SK-N-SH (cell line): Measurements from ENCODE around the gene TASOR2. TPM values are rescaled to one million over a fixed set of nuclear protein-coding genes. Genes with fewer than 3 reads are reported as not detected.

Experiments
- CTCF ChIA-PET: fragments of 300-600, 350-600 bp; formaldehyde crosslinking; extraction: SDS; loops from one replicate; lab custom pipeline; 2021; lab: Yijun Ruan, JAX
- POLR2A ChIA-PET: fragments of 350-600 bp; sonication (Branson Sonifier 250); formaldehyde crosslinking; extraction: SDS; loops from one replicate; lab custom pipeline; 2020; ENCODE audit warnings: antibody characterized with exemption, inconsistent platforms; lab: Yijun Ruan, JAX
- DNase-seq: peaks from one replicate; pipeline ENCODE4 v3.0.0; 2012
- H2AFZ ChIP-seq: fragments of 200-600 bp; sonication (generic); 2 replicates; pipeline ENCODE4 v1.8.1; 2016; ENCODE audit warnings: antibody characterized with exemption, mild to moderate bottlenecking, low read depth
- H3F3A ChIP-seq: fragments of 200-600 bp; sonication (generic); replicated peaks from 2 replicates; pipeline ENCODE3; 2016; ENCODE audit warnings: antibody characterized with exemption, mild to moderate bottlenecking; ENCODE audit not compliant: insufficient read depth
- H3K27ac ChIP-seq, 2 experiments: fragments of 200-500 bp in 1 of 2; fragments of 200-600 bp in 1 of 2; sonication (Bioruptor generic) in 1 of 2; sonication (generic), shearing (Covaris generic) in 1 of 2; 2 replicates each; pipeline versions ENCODE4 v1.5.1 to v1.6.1; 2014 to 2016; ENCODE audit warnings: low read depth in 2 of 2, inconsistent platforms in 1 of 2, low read length in 1 of 2, mild to moderate bottlenecking in 1 of 2, mixed read lengths in 1 of 2
- H3K27me3 ChIP-seq: fragments of 200-600 bp; sonication (generic), shearing (Covaris generic); 2 replicates; pipeline ENCODE4 v1.6.1; 2016; ENCODE audit warnings: mixed run types; ENCODE audit not compliant: insufficient read depth
- H3K36me3 ChIP-seq, 2 experiments: fragments of 200-500 bp in 1 of 2; fragments of 200-600 bp in 1 of 2; sonication (Bioruptor generic) in 1 of 2; sonication (generic) in 1 of 2; replicated peaks in 1 of 2; 2 replicates each; pipeline versions ENCODE3 to v1.5.1; 2014 to 2016; ENCODE audit warnings: low read length in 1 of 2, mild to moderate bottlenecking in 1 of 2; ENCODE audit not compliant: insufficient read depth in 2 of 2, control insufficient read depth in 1 of 2
- H3K4me1 ChIP-seq, 2 experiments: fragments of 200-500 bp in 1 of 2; fragments of 200-600 bp in 1 of 2; sonication (Bioruptor generic) in 1 of 2; sonication (generic), shearing (Covaris generic) in 1 of 2; 2 replicates each; pipeline versions ENCODE4 v1.5.1 to v1.6.1; 2014 to 2016; ENCODE audit warnings: low read depth in 1 of 2, low read length in 1 of 2, mixed run types in 1 of 2; ENCODE audit not compliant: insufficient read depth in 2 of 2, control insufficient read depth in 1 of 2
- H3K4me2 ChIP-seq: fragments of 200-600 bp; sonication (generic), shearing (Covaris generic); 2 replicates; pipeline ENCODE4 v1.6.1; 2017; ENCODE audit warnings: mixed run types
- H3K4me3 ChIP-seq, 2 experiments: fragments of 200-500 bp in 1 of 2; fragments of 200-600 bp in 1 of 2; sonication (Bioruptor generic) in 1 of 2; sonication (generic), shearing (Covaris generic) in 1 of 2; 2 replicates each; pipeline versions ENCODE4 v1.5.1 to v1.8.1; 2014 to 2016; ENCODE audit warnings: low read depth in 2 of 2, inconsistent platforms in 1 of 2, low read length in 1 of 2, mild to moderate bottlenecking in 1 of 2, mixed read lengths in 1 of 2, moderate library complexity in 1 of 2
- H3K79me2 ChIP-seq: fragments of 200-600 bp; sonication (generic); 2 replicates; pipeline ENCODE4 v1.8.1; 2017; ENCODE audit warnings: mild to moderate bottlenecking; ENCODE audit not compliant: insufficient read depth
- H3K9ac ChIP-seq: fragments of 200-600 bp; sonication (generic); 2 replicates; pipeline ENCODE4 v1.6.1; 2017; ENCODE audit warnings: mixed run types
- H3K9me2 ChIP-seq: fragments of 200-600 bp; sonication (generic); 2 replicates; pipeline ENCODE4 v1.6.1; 2017; ENCODE audit warnings: mixed run types
- H3K9me3 ChIP-seq: fragments of 200-600 bp; sonication (generic); 2 replicates; pipeline ENCODE4 v1.6.1; 2017; ENCODE audit warnings: mixed run types, mild to moderate bottlenecking, moderate library complexity
- H4K20me1 ChIP-seq: fragments of 200-600 bp; sonication (generic); 2 replicates; pipeline ENCODE4 v1.6.1; 2017; ENCODE audit warnings: mild to moderate bottlenecking, mixed run types; ENCODE audit not compliant: insufficient read depth
- CHD2 ChIP-seq: fragments of 150-350 bp; IDR thresholded peaks from 2 replicates; pipeline ENCODE4 v1.6.1; 2018; ENCODE audit warnings: low read length; ENCODE audit not compliant: partially characterized antibody
- EZH2phosphoT487 ChIP-seq: fragments of 200-600 bp; sonication (generic); IDR thresholded peaks from 2 replicates; pipeline ENCODE4 v1.6.1; 2017; ENCODE audit warnings: low read depth, mixed run types, mild to moderate bottlenecking, antibody characterized with exemption, moderate library complexity, borderline replicate concordance
- FOSL2 ChIP-seq: IDR thresholded peaks from 2 replicates; pipeline ENCODE4 v1.4.0; 2012; ENCODE audit warnings: low read depth, mild to moderate bottlenecking, moderate library complexity, borderline replicate concordance
- GABPA ChIP-seq: IDR thresholded peaks from 2 replicates; pipeline ENCODE4 v1.4.0; 2012; ENCODE audit warnings: low read depth, mild to moderate bottlenecking
- GATA2 ChIP-seq: sonication (generic); formaldehyde crosslinking; IDR thresholded peaks from 2 replicates; pipeline ENCODE4 v1.5.0; 2020; ENCODE audit warnings: mild to moderate bottlenecking, missing genetic modification reagents
- IRF3 ChIP-seq: fragments of 150-350 bp; IDR thresholded peaks from 2 replicates; pipeline ENCODE4 v1.6.1; 2016; ENCODE audit warnings: mild to moderate bottlenecking, low read depth, low read length
- MAX ChIP-seq: IDR thresholded peaks from 2 replicates; pipeline ENCODE4 v1.4.0; 2012; ENCODE audit warnings: low read depth
- MEF2A ChIP-seq: IDR thresholded peaks from 2 replicates; pipeline ENCODE4 v1.4.0; 2012; ENCODE audit warnings: low read depth, borderline replicate concordance
- MXI1 ChIP-seq: IDR thresholded peaks from 2 replicates; pipeline ENCODE4 v1.6.1; 2012; ENCODE audit warnings: mild to moderate bottlenecking, low read depth, low read length, improper control_type of control experiment
- NRF1 ChIP-seq: IDR thresholded peaks from 2 replicates; pipeline ENCODE4 v1.6.1; 2012; ENCODE audit warnings: low read depth, mild to moderate bottlenecking, low read length
- RCOR1 ChIP-seq: fragments of 150-350 bp; IDR thresholded peaks from 2 replicates; pipeline ENCODE4 v1.6.1; 2017; ENCODE audit warnings: antibody characterized with exemption, low read length
- REST ChIP-seq: IDR thresholded peaks from 2 replicates; pipeline ENCODE4 v1.6.1; 2012; ENCODE audit warnings: mild to moderate bottlenecking, low read depth, low read length, moderate library complexity
- TCF12 ChIP-seq: IDR thresholded peaks from 2 replicates; pipeline ENCODE4 v1.4.0; 2012
- TEAD4 ChIP-seq: IDR thresholded peaks from 2 replicates; pipeline ENCODE4 v1.4.0; 2012; ENCODE audit warnings: mild to moderate bottlenecking, borderline replicate concordance; ENCODE audit not compliant: insufficient read depth
- USF2 ChIP-seq: fragments of 150-350 bp; IDR thresholded peaks from 2 replicates; pipeline ENCODE4 v1.6.1; 2017; ENCODE audit warnings: antibody characterized with exemption, low read length, low read depth, borderline replicate concordance
- YY1 ChIP-seq: IDR thresholded peaks from 2 replicates; pipeline ENCODE4 v1.4.0; 2012; ENCODE audit warnings: low read depth, mild to moderate bottlenecking
- WGBS: methylation state at CpG from one replicate; pipeline ENCODE4 v1.1.6; 2017; ENCODE audit warnings: low lambda C conversion rate; 5-methylcytosine and 5-hydroxymethylcytosine counted together
- polyA plus RNA-seq, 3 experiments: library from polyadenylated mRNA; depleted of rRNA; stranded (reverse); fragments of >200 nt; gene quantifications; 2 replicates each; pipeline ENCODE4 v1.2.3, GENCODE V29; 2012
- TF ChIP-seq, protein P1 (sequence below): IDR thresholded peaks from 2 replicates; pipeline ENCODE4; 2012

TASOR2 gene
- polyA plus RNA-seq, 1 of the 3 experiments (the other 2 are of a cell fraction) = 21.2 TPM

GRCh38 chr10:5678397-5679036, 6.1 kb upstream of the TASOR2 start:
- Histone ChIP-seq H2AFZ (no peak overlapping the region), H3K9me3 (no peaks in the 10 kb centered on the region), H3K36me3 (no peaks in the 10 kb centered on the region), H4K20me1 (no peaks in the 10 kb centered on the region), H3K27me3 (no peaks in the 10 kb centered on the region), H3K4me1 (no peaks in the 10 kb centered on the region), H3F3A (no peaks in the 10 kb centered on the region), H3K4me3 (no peak overlapping the region), H3K79me2 (no peaks in the 10 kb centered on the region), H3K27ac (no peak overlapping the region), H3K9ac (no peak overlapping the region), H3K4me2 (no peak overlapping the region), H3K9me2 (no peaks in the 10 kb centered on the region)
- POLR2A ChIA-PET = no interaction called here
- 62% methylated on average over 9 of the region's 9 CpGs for WGBS
- TF ChIP-seq EZH2phosphoT487 (no peak), USF2 (no peak), IRF3 (no peak), RCOR1 (no peak), YY1 (no peak), TCF12 (no peak), GABPA (no peak), MEF2A (no peak), CHD2 (no peak), NRF1 (no peak), MAX (no peak), GATA2 (CRISPR knock-in tag) (no peak), REST (no peak), FOSL2 (no peak), TEAD4 (no peak), MXI1 (no peak)
- TF ChIP-seq, protein P1, sequence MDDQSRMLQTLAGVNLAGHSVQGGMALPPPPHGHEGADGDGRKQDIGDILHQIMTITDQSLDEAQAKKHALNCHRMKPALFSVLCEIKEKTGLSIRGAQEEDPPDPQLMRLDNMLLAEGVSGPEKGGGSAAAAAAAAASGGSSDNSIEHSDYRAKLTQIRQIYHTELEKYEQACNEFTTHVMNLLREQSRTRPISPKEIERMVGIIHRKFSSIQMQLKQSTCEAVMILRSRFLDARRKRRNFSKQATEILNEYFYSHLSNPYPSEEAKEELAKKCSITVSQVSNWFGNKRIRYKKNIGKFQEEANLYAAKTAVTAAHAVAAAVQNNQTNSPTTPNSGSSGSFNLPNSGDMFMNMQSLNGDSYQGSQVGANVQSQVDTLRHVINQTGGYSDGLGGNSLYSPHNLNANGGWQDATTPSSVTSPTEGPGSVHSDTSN = no peak
- CTCF ChIA-PET = no interaction called here
- DNase-seq = no peak
